Urinary bladder (tissue), 4 donors: ENCODE measurements around the gene GTF2F2. TPM values are rescaled to one million over a fixed set of nuclear protein-coding genes. Genes with fewer than 3 reads are reported as not detected.

ENCODE experiments used
- DNase-seq: peaks from one replicate; pipeline ENCODE4 v3.0.0-alpha.2; 2015; ENCODE audit errors: extremely low spot score
- H3K27ac ChIP-seq: one replicate; pipeline ENCODE4 v1.5.1; 2013; ENCODE audit warnings: low read depth, mild to moderate bottlenecking, moderate library complexity
- H3K36me3 ChIP-seq: one replicate; pipeline ENCODE4 v1.6.1; 2013; ENCODE audit warnings: mild to moderate bottlenecking, moderate library complexity; ENCODE audit not compliant: insufficient read depth
- H3K4me1 ChIP-seq: one replicate; pipeline ENCODE4 v1.6.1; 2013; ENCODE audit warnings: mild to moderate bottlenecking, moderate library complexity; ENCODE audit not compliant: insufficient read depth
- H3K4me3 ChIP-seq: one replicate; pipeline ENCODE4 v1.5.1; 2013; ENCODE audit warnings: low read depth, low read length
- WGBS: extraction: QIAGEN DNeasy Blood & Tissue Kit; methylation state at CpG from one replicate; pipeline ENCODE4 v1.1.7; 2013; 5-methylcytosine and 5-hydroxymethylcytosine counted together
- polyA plus RNA-seq: library from polyadenylated mRNA; stranded (reverse); fragments of 200-250 nt; gene quantifications from one replicate; pipeline ENCODE4 v1.2.3, GENCODE V29; 2013
- total RNA-seq: library from RNA; depleted of rRNA; stranded (reverse); fragments of >200 nt; gene quantifications from one replicate; pipeline ENCODE4 v1.2.3, GENCODE V29; 2014
- donor health status: healthy with polysubstance abuse.
- donor health status: healthy.

The GTF2F2 gene
- total and polyA plus RNA-seq, 2 donors: 21.3 to 30.7 TPM

GRCh38 chr13:45303026-45303425 lies 182.7 kb downstream of the GTF2F2 start:
- no peak for DNase-seq
- H3K36me3 ChIP-seq: no peaks in the 10 kb centered on the region
- no peaks in the 10 kb centered on the region for H3K4me1 ChIP-seq
- WGBS: 83% methylated on average over 2 of the region's 2 CpGs
- H3K27ac ChIP-seq: no peak overlapping the region
- no peak overlapping the region for H3K4me3 ChIP-seq

DNA sequence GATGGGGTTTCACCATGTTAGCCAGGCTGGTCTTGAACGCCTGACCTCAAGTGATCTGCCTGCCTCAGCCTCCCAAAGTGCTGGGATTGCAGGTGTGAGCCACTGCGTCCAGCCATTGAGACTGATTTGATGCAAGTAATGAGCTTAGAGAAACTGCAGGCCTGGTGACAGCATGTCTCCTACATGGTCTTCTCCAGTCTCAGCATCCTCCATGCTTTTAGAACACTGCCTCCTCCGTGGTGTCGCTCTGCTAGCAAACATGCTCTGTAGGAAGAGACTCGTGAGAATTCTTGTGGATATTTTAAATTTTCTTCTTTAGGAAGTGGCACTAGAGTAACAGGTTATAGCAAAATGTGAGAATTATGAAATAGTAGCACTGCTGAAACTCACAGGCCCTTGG lies 183.6 kb downstream of the GTF2F2 start:
- WGBS: 84% methylated on average over 5 of the region's 5 CpGs
- no peaks in the 10 kb centered on the region for H3K4me1 ChIP-seq
- H3K36me3 ChIP-seq: no peaks in the 10 kb centered on the region
- no peak overlapping the region for H3K4me3 ChIP-seq
- no peak overlapping the region for H3K27ac ChIP-seq
- no peak for DNase-seq

DNA sequence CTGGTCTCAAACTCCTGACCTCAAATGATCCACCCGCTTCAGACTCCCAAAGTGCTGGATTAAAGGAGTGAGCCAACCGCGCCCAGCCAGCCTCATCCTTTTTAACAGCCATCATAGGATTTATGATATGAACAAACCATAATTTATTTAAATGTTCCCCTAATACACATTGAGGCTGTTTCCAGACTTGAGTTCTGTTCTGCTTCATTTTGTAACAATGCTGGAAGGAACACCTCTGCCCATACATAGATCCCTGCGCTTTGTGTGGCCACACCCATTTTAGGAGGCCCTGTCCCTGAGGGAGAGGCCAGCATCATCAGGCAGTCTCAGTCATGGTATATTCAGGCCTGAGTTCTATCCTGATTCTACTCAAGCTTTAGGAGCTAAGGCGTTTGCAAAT lies 184.8 kb downstream of the GTF2F2 start:
- Histone ChIP-seq H3K27ac (no peak overlapping the region), H3K4me1 (no peaks in the 10 kb centered on the region), H3K36me3 (no peaks in the 10 kb centered on the region), H3K4me3 (no peak overlapping the region)
- 78% methylated on average over 5 of the region's 5 CpGs for WGBS
- no peak for DNase-seq

DNA sequence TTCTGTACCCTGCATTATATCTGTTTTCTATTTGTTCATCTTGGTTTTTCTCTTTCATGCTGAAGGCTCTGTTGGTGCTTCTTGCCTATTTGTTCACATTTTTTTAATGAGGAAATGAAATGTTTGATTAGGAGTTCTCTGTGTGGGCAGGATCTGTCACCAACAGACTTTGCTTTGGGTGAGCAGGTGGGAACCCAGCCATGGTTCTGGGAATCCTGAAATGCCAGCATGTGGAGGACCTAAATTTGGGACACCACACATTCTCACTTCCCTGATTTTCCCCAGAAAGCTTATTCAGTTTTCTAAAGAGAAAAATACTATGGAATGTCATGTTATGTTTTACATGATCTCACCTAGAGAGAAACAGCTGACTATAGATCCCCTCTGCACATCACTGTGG lies 186.7 kb downstream of the GTF2F2 start:
- no peak for DNase-seq
- Histone ChIP-seq H3K4me3 (no peak overlapping the region), H3K36me3 (no peaks in the 10 kb centered on the region), H3K27ac (no peak overlapping the region), H3K4me1 (no peaks in the 10 kb centered on the region)

- WGBS: 9% methylated on average over 15 of the region's 15 CpGs
- Histone ChIP-seq H3K36me3 (no peaks in the 10 kb centered on the region), H3K4me3 (no peak overlapping the region), H3K4me1 (no peaks in the 10 kb centered on the region), H3K27ac (no peak overlapping the region)
- DNase-seq: no peak
These were observed 190.2 kb downstream of the GTF2F2 start for GRCh38 chr13:45310341-45311131.

- H3K36me3 ChIP-seq: no peaks in the 10 kb centered on the region
- no peak overlapping the region for H3K27ac ChIP-seq
- H3K4me1 ChIP-seq: no peaks in the 10 kb centered on the region
- 86% methylated on average over 10 of the region's 10 CpGs for WGBS
- H3K4me3 ChIP-seq: no peak overlapping the region
- no peak for DNase-seq
These were observed 194.5 kb downstream of the GTF2F2 start for GRCh38 chr13:45314822-45315221.

DNA sequence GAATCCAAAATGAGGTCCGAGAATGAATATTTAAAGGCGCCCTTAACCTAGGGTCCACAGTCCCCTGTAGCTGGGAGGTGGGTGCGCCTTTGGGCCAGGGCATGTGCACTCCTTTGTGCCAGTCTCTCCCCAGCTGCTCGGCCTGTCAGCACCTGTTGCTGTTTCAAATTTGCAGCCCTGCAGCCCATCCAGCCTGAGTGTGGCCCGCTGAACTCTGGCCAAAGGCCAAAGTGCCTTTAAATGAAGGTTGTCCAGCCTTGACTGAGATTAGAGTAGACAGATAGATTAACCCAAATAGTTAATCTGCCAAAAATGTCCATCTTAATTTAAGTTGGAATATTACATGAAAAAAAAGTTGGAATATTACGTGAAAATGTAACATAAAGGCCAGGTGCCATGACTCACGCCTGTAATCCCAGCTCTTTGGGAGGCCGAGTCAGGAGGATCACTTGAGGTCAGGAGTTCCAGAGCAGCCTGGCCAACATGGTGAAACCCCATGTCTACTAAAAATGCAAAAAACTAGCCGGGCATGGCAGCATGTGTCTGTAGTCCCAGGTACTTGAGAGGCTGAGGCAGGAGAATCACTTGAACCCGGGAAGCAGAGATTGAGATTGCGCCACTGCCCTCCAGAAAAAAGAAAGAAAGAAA lies 195.3 kb downstream of the GTF2F2 start:
- H3K4me1 ChIP-seq: no peaks in the 10 kb centered on the region
- H3K36me3 ChIP-seq: no peaks in the 10 kb centered on the region
- 91% methylated on average over 11 of the region's 11 CpGs for WGBS
- no peak overlapping the region for H3K4me3 ChIP-seq
- no peak for DNase-seq
- no peak overlapping the region for H3K27ac ChIP-seq

GRCh38 chr13:45316338-45316737 lies 196.0 kb downstream of the GTF2F2 start:
- 53% methylated on average over 6 of the region's 6 CpGs for WGBS
- H3K27ac ChIP-seq: no peak overlapping the region
- H3K4me1 ChIP-seq: no peaks in the 10 kb centered on the region
- no peak for DNase-seq
- H3K36me3 ChIP-seq: no peaks in the 10 kb centered on the region
- H3K4me3 ChIP-seq: no peak overlapping the region

- Histone ChIP-seq H3K4me1 (no peaks in the 10 kb centered on the region), H3K27ac (no peak overlapping the region), H3K36me3 (no peaks in the 10 kb centered on the region), H3K4me3 (no peak overlapping the region)
- no peak for DNase-seq
- 84% methylated on average over 5 of the region's 5 CpGs for WGBS
These were observed 196.7 kb downstream of the GTF2F2 start for GRCh38 chr13:45316996-45317395.

GRCh38 chr13:45320876-45321629 lies 200.7 kb downstream of the GTF2F2 start:
- Histone ChIP-seq H3K36me3 (no peaks in the 10 kb centered on the region), H3K27ac (no peak overlapping the region), H3K4me3 (no peak overlapping the region), H3K4me1 (no peaks in the 10 kb centered on the region)
- DNase-seq: no peak
- 60% methylated on average over 4 of the region's 4 CpGs for WGBS

GRCh38 chr13:45325806-45326205 lies 205.5 kb downstream of the GTF2F2 start:
- Histone ChIP-seq H3K36me3 (no peaks in the 10 kb centered on the region), H3K4me3 (no peak overlapping the region), H3K4me1 (no peaks in the 10 kb centered on the region), H3K27ac (no peak overlapping the region)
- DNase-seq: no peak
- WGBS: 38% methylated on average over 4 of the region's 4 CpGs

DNA sequence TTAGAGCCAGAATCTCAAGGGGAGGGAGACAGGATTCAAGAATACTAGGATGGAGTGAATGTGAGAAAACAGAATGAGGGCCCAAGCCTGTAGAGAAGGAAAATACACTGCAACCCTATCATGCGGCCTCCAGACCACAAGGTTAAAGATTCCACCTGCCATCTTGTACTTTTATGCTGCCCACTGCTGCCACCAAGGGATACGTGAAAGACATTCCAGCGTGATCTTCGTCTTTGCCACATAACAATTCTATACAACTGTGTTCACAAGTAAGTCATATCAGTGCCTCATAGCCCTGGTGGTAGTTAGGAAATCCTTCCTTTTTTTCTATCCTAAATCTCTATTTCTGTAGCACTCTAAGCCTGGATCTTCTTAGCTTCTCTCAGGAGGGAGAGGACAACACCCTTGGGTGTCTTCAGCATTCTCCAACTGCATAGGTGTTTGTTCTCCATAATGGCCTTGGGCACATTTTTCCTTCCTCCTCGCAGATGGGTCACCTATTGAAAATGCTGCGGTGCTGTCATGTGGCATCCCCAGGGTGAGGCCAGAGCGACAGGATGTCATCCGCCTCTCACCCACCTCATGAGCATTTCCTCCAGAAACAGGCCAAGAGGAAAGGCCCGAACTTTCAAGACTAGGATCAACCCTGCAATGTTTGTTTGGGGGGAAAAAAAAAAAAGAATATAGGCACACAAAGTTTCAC lies 207.1 kb downstream of the GTF2F2 start:
- Histone ChIP-seq H3K36me3 (no peaks in the 10 kb centered on the region), H3K4me1 (no peaks in the 10 kb centered on the region), H3K27ac (no peak overlapping the region), H3K4me3 (no peak overlapping the region)
- DNase-seq: no peak
- 90% methylated on average over 9 of the region's 9 CpGs for WGBS

DNA sequence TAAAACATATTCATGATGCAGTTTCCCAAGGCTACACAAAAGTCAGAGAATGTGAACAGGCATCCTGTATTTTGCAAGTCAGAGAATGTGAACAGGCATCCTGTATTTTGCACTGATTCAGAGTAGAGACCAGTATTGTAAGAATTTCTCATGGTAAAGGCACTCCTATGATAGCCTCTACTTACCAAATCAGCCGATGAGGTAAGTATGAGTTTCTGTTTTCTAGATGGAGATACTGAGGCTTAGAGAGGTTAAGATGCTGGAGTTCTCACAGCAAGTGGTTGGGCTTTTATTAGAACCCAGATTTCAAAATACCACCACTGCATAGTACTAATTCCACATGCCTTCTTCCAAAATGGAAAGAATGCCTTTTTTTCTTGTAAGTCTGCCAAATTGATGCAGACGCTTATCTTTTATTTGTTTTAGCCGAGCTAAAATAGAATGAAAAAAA lies 208.4 kb downstream of the GTF2F2 start:
- Histone ChIP-seq H3K36me3 (no peaks in the 10 kb centered on the region), H3K4me3 (no peak overlapping the region), H3K4me1 (no peaks in the 10 kb centered on the region), H3K27ac (no peak overlapping the region)
- 14% methylated on average over 3 of the region's 3 CpGs for WGBS
- DNase-seq: no peak
